DND-41 (cell line): ENCODE results near the gene PPT2.

Experiments
- ATAC-seq: fragments of 200-7000 bp; cut with Tn5 transposase; 3 replicates; pipeline ENCODE4 v1.9.1; 2021; ENCODE audit warnings: low read depth; ENCODE audit not compliant: insufficient read depth
- DNase-seq: peaks from one replicate; pipeline ENCODE4 v3.0.0-alpha.2; 2020
- H2AFZ ChIP-seq: 2 replicates; pipeline ENCODE4 v1.6.0; 2012; ENCODE audit warnings: low read depth, low read length
- H3K27ac ChIP-seq: 2 replicates; pipeline ENCODE4 v1.5.1; 2012; ENCODE audit warnings: low read length, inconsistent platforms
- H3K27me3 ChIP-seq: fragments of 200-600 bp; sonication (generic); 2 replicates; pipeline ENCODE4 v1.6.0; 2012; ENCODE audit warnings: low read length, mild to moderate bottlenecking, inconsistent platforms; ENCODE audit not compliant: insufficient read depth, poor library complexity
- H3K36me3 ChIP-seq: 2 replicates; pipeline ENCODE4 v1.5.1; 2012; ENCODE audit warnings: low read length, inconsistent platforms; ENCODE audit not compliant: insufficient read depth
- H3K4me1 ChIP-seq: 2 replicates; pipeline ENCODE4 v1.5.1; 2012; ENCODE audit warnings: mild to moderate bottlenecking, low read length; ENCODE audit not compliant: insufficient read depth
- H3K4me2 ChIP-seq: 2 replicates; pipeline ENCODE4 v1.6.0; 2012; ENCODE audit warnings: mild to moderate bottlenecking, moderate library complexity, low read length, inconsistent platforms; ENCODE audit not compliant: insufficient read depth
- H3K4me3 ChIP-seq, 2 experiments: fragments of 200-600 bp in 1 of 2; shearing (Covaris generic) in 1 of 2; 2 replicates each; pipeline ENCODE4 v1.5.1; 2012 to 2016; ENCODE audit warnings: inconsistent platforms in 2 of 2, low read length in 2 of 2, mild to moderate bottlenecking in 2 of 2, low read depth in 1 of 2, moderate library complexity in 1 of 2
- H3K79me2 ChIP-seq: 2 replicates; pipeline ENCODE4 v1.6.0; 2012; ENCODE audit warnings: low read length, inconsistent platforms; ENCODE audit not compliant: insufficient read depth
- H3K9ac ChIP-seq: 2 replicates; pipeline ENCODE4 v1.6.0; 2012; ENCODE audit warnings: low read depth, mild to moderate bottlenecking, inconsistent platforms, low read length, moderate library complexity
- H3K9me3 ChIP-seq: 2 replicates; pipeline ENCODE4 v1.5.1; 2012; ENCODE audit warnings: low read length, moderate library complexity, mild to moderate bottlenecking, inconsistent platforms; ENCODE audit not compliant: insufficient read depth, severe bottlenecking
- H4K20me1 ChIP-seq: 2 replicates; pipeline ENCODE4 v1.6.0; 2012; ENCODE audit warnings: low read length; ENCODE audit not compliant: insufficient read depth
- CTCF ChIP-seq: IDR thresholded peaks from 2 replicates; pipeline ENCODE4 v1.5.1; 2012; ENCODE audit warnings: borderline replicate concordance, low read length, moderate library complexity, mild to moderate bottlenecking; ENCODE audit not compliant: poor library complexity, severe bottlenecking; ENCODE audit errors: extremely low read depth
- EZH2 ChIP-seq: IDR thresholded peaks from 3 replicates; pipeline ENCODE4 v1.6.1; 2012; ENCODE audit warnings: borderline replicate concordance, low read depth, mild to moderate bottlenecking, moderate library complexity, low read length, inconsistent platforms; ENCODE audit not compliant: severe bottlenecking

The PPT2 gene

GRCh38 chr6:32202186-32202585 lies 48.2 kb downstream of the PPT2 start:
- H3K9me3 ChIP-seq: no peaks in the 10 kb centered on the region
- H3K9ac ChIP-seq: no peak overlapping the region
- no peak for ATAC-seq
- H3K4me3 ChIP-seq: no peak overlapping the region
- H3K4me1 ChIP-seq: no peaks in the 10 kb centered on the region
- H4K20me1 ChIP-seq: no peaks in the 10 kb centered on the region
- no peaks in the 10 kb centered on the region for H3K79me2 ChIP-seq
- no peaks in the 10 kb centered on the region for H3K36me3 ChIP-seq
- H2AFZ ChIP-seq: no peak overlapping the region
- H3K4me2 ChIP-seq: no peak overlapping the region
- no peaks in the 10 kb centered on the region for H3K27me3 ChIP-seq
- no peak overlapping the region for H3K27ac ChIP-seq
- no peak for TF ChIP-seq CTCF
- TF ChIP-seq EZH2: no peak
- DNase-seq: no peak

DNA sequence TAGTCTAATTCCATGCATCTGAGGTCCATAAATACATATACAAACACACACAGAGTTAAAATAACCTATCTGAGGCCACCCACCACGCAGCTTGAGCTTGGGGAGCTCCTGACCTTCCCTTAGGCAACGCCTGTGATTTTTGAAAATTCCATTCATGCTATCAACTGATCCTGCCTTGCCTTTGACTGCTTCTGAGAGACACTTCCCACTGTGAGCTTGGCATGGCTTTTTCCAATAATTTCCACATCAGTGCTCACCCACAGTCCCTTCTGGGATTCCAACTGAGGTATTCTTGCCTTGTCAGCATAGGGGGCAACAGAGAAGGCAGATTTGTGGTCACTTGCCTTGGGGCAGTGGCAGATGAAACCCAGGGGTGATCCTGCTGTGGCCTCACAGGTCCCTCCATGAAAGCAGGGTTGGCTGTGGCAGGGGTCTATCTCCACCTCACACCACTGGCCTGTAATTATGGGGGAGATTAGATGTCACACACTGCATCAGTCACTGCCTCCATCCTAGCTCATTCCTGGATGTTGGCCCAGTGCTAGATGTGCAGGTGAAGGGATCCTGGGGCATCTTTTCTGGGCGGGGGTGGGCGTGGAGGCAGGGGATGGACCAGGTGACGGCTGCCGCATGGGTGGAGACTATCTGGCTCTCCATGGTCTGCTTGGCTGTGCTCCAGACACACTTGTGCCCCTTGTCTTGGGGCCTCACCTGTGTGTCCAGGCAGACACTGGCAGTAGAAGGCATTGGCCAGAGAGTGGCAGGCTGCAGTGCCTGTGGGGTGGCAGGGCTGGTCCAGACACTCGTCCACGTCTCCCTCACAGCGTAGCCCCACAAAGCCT lies 49.7 kb downstream of the PPT2 start:
- H3K4me3 ChIP-seq: no peak overlapping the region
- H3K79me2 ChIP-seq: no peaks in the 10 kb centered on the region
- H3K27ac ChIP-seq: no peak overlapping the region
- no peaks in the 10 kb centered on the region for H3K36me3 ChIP-seq
- no peaks in the 10 kb centered on the region for H3K9me3 ChIP-seq
- no peaks in the 10 kb centered on the region for H3K27me3 ChIP-seq
- no peaks in the 10 kb centered on the region for H3K4me1 ChIP-seq
- TF ChIP-seq CTCF (no peak), EZH2 (no peak)
- DNase-seq: no peak
- no peaks in the 10 kb centered on the region for H4K20me1 ChIP-seq
- no peak overlapping the region for H3K9ac ChIP-seq
- H2AFZ ChIP-seq: no peak overlapping the region
- ATAC-seq: no peak
- H3K4me2 ChIP-seq: no peak overlapping the region

GRCh38 chr6:32204268-32204715 lies 50.4 kb downstream of the PPT2 start:
- Histone ChIP-seq H3K9ac (no peak overlapping the region), H3K27ac (no peak overlapping the region), H3K79me2 (no peaks in the 10 kb centered on the region), H3K4me1 (no peaks in the 10 kb centered on the region), H3K9me3 (no peaks in the 10 kb centered on the region), H3K4me3 (no peak overlapping the region), H2AFZ (no peak overlapping the region), H3K36me3 (no peaks in the 10 kb centered on the region), H3K4me2 (no peak overlapping the region), H4K20me1 (no peaks in the 10 kb centered on the region), H3K27me3 (no peaks in the 10 kb centered on the region)
- DNase-seq: no peak
- no peak for TF ChIP-seq CTCF
- TF ChIP-seq EZH2: no peak
- no peak for ATAC-seq
